PFSK-1 (cell line): ENCODE results near the gene SERINC5.

Experiments used
- FOXP2 ChIP-seq: optimal IDR thresholded peaks from 2 replicates; pipeline ENCODE3; 2011; ENCODE audit warnings: borderline replicate concordance, control low read depth, inconsistent platforms; ENCODE audit not compliant: insufficient read depth; ENCODE audit errors: extremely low read length, extremely low read depth
- POLR2AphosphoS5 ChIP-seq: IDR thresholded peaks from 2 replicates; pipeline ENCODE4 v1.6.1; 2012; ENCODE audit warnings: low read depth, mild to moderate bottlenecking, control low read depth, low read length, moderate library complexity
- REST ChIP-seq, 2 experiments: IDR thresholded peaks; 2 replicates each; pipeline versions ENCODE4 v1.6.1 to v1.8.0; 2011 to 2012; ENCODE audit warnings: low read depth in 2 of 2, low read length in 2 of 2, control low read depth in 1 of 2, inconsistent platforms in 1 of 2, mild to moderate bottlenecking in 1 of 2, moderate library complexity in 1 of 2; ENCODE audit not compliant: insufficient read depth in 1 of 2
- SIN3A ChIP-seq: IDR thresholded peaks from 2 replicates; pipeline ENCODE4 v1.6.1; 2012; ENCODE audit warnings: mild to moderate bottlenecking, low read length, moderate library complexity, borderline replicate concordance; ENCODE audit not compliant: insufficient read depth
- TAF1 ChIP-seq: IDR thresholded peaks from 2 replicates; pipeline ENCODE4 v1.6.1; 2012; ENCODE audit warnings: low read length, control low read depth, borderline replicate concordance; ENCODE audit not compliant: insufficient read depth

The SERINC5 gene

GRCh38 chr5:80212171-80212667 lies 43.6 kb downstream of the SERINC5 start:
- TF ChIP-seq TAF1 (no peak), POLR2AphosphoS5 (no peak), FOXP2 (no peak), SIN3A (no peak), REST (IDR thresholded peaks at IDR 0.05; ENCODE audit: insufficient read depth in 1 of 2, low read depth in 2 of 2, low read length in 2 of 2) (no peak)

- TF ChIP-seq REST (IDR thresholded peaks at IDR 0.05; ENCODE audit: insufficient read depth in 1 of 2, low read depth in 2 of 2, low read length in 2 of 2), result no peak
- no peak for TF ChIP-seq POLR2AphosphoS5
- TF ChIP-seq SIN3A, result no peak
- no peak for TF ChIP-seq TAF1
- no peak for TF ChIP-seq FOXP2
Measured at GRCh38 chr5:80211327-80211726, 44.5 kb downstream of the SERINC5 start.

- no peak for TF ChIP-seq SIN3A
- no peak for TF ChIP-seq FOXP2
- TF ChIP-seq POLR2AphosphoS5, result no peak
- no peak for TF ChIP-seq REST (IDR thresholded peaks at IDR 0.05; ENCODE audit: insufficient read depth in 1 of 2, low read depth in 2 of 2, low read length in 2 of 2)
- TF ChIP-seq TAF1, result no peak
Measured at GRCh38 chr5:80210014-80210413, 45.8 kb downstream of the SERINC5 start.

- TF ChIP-seq FOXP2, result no peak
- TF ChIP-seq TAF1, result no peak
- TF ChIP-seq REST (IDR thresholded peaks at IDR 0.05; ENCODE audit: insufficient read depth in 1 of 2, low read depth in 2 of 2, low read length in 2 of 2), result no peak
- TF ChIP-seq POLR2AphosphoS5, result no peak
Measured at GRCh38 chr5:80208381-80208780, 47.5 kb downstream of the SERINC5 start.

GRCh38 chr5:80207832-80208231 lies 48.0 kb downstream of the SERINC5 start:
- no peak for TF ChIP-seq FOXP2
- no peak for TF ChIP-seq TAF1
- no peak for TF ChIP-seq REST (IDR thresholded peaks at IDR 0.05; ENCODE audit: insufficient read depth in 1 of 2, low read depth in 2 of 2, low read length in 2 of 2)
- TF ChIP-seq POLR2AphosphoS5, result no peak
- no peak for TF ChIP-seq SIN3A
